T-cell (primary cell): Measurements from ENCODE around the gene TMEM86B. TPM values are rescaled to one million over a fixed set of nuclear protein-coding genes. Genes with fewer than 3 reads are reported as not detected.

Experiments used
- ATAC-seq, 4 experiments: fragments of 200-7000 bp in 3 of 4; fragments of 150-1000 bp in 1 of 4; cut with Tn5 transposase; replicated peaks in 1 of 4; 1 replicate in 3 of 4; 2 replicates in 1 of 4; pipeline ENCODE4 v1.10.0; 2021; ENCODE audit warnings: moderate library complexity in 3 of 4, mild to moderate bottlenecking in 2 of 4, moderate number of reproducible peaks in 1 of 4
- CTCF ChIA-PET, 2 donors: fragments of 300-600 bp; sonication (Branson Sonifier 250); formaldehyde crosslinking; loops; one replicate each; lab custom pipeline; 2022; ENCODE audit warnings: antibody characterized with exemption in 2 of 2; lab: Charles Lee
- POLR2A ChIA-PET, 2 donors: fragments of 300-600 bp; sonication (Branson Sonifier 250); formaldehyde crosslinking; loops; one replicate each; lab custom pipeline; 2022; ENCODE audit warnings: antibody characterized with exemption in 2 of 2; lab: Charles Lee
- DNase-seq, 35 experiments: peaks; one replicate each; pipeline versions ENCODE4 v3.0.0 to v3.0.0-alpha.2; 2013 to 2023
- H3K27ac ChIP-seq: one replicate; pipeline ENCODE4 v1.5.1; 2013; ENCODE audit warnings: low read length
- H3K27me3 ChIP-seq, 2 experiments: replicated peaks in 1 of 2; 1 replicate in 1 of 2; 2 replicates in 1 of 2; pipeline versions ENCODE4 v1.6.1 to v1.7.0; 2013; ENCODE audit warnings: low read length in 1 of 2, mixed read lengths in 1 of 2; ENCODE audit not compliant: control insufficient read depth in 2 of 2, insufficient read depth in 2 of 2; ENCODE audit errors: extremely low read depth in 1 of 2
- H3K36me3 ChIP-seq, 2 donors: 1 replicate in 1 of 2; 2 replicates in 1 of 2; pipeline versions ENCODE4 v1.6.1 to v1.7.0; 2013; ENCODE audit warnings: low read length in 1 of 2; ENCODE audit not compliant: control insufficient read depth in 2 of 2, insufficient read depth in 1 of 2; ENCODE audit errors: extremely low read depth in 1 of 2
- H3K4me1 ChIP-seq, 2 experiments: 1 replicate in 1 of 2; 2 replicates in 1 of 2; pipeline versions ENCODE4 v1.6.1 to v1.7.0; 2013; ENCODE audit warnings: low read length in 2 of 2, mixed read lengths in 1 of 2; ENCODE audit not compliant: insufficient read depth in 2 of 2, control insufficient read depth in 1 of 2; ENCODE audit errors: extremely low read depth in 1 of 2
- H3K4me3 ChIP-seq, 2 donors: 1 replicate in 1 of 2; 2 replicates in 1 of 2; pipeline versions ENCODE4 v1.5.1 to v1.7.0; 2013; ENCODE audit warnings: mild to moderate bottlenecking in 2 of 2, low read length in 1 of 2, moderate library complexity in 1 of 2; ENCODE audit not compliant: control insufficient read depth in 1 of 2; ENCODE audit errors: extremely low read depth in 1 of 2
- H3K9me3 ChIP-seq: 2 replicates; pipeline ENCODE4 v1.7.0; 2013
- H3K27ac Mint-ChIP-seq, 2 donors: one replicate each; pipeline ENCODE4 v1.8.0; 2020 to 2021; ENCODE audit warnings: mild to moderate bottlenecking in 2 of 2, mixed read lengths in 2 of 2
- H3K27me3 Mint-ChIP-seq, 2 donors: one replicate each; pipeline ENCODE4 v1.8.0; 2021 to 2022; ENCODE audit warnings: mixed read lengths in 2 of 2
- H3K36me3 Mint-ChIP-seq: one replicate; pipeline ENCODE4 v1.8.0; 2021; ENCODE audit warnings: mixed read lengths
- H3K4me1 Mint-ChIP-seq, 3 donors: one replicate each; pipeline ENCODE4 v1.8.0; 2020 to 2022; ENCODE audit warnings: mixed read lengths in 3 of 3, mild to moderate bottlenecking in 1 of 3
- H3K4me3 Mint-ChIP-seq, 3 donors: one replicate each; pipeline ENCODE4 v1.8.0; 2020 to 2022; ENCODE audit warnings: mild to moderate bottlenecking in 3 of 3, mixed read lengths in 3 of 3, moderate library complexity in 3 of 3
- H3K9me3 Mint-ChIP-seq, 3 donors: one replicate each; pipeline ENCODE4 v1.8.0; 2020 to 2022; ENCODE audit warnings: mixed read lengths in 3 of 3
- WGBS: methylation state at CpG from one replicate; pipeline ENCODE4 v1.1.5; 2013; ENCODE audit warnings: missing lambda C conversion rate; ENCODE audit not compliant: insufficient coverage; 5-methylcytosine and 5-hydroxymethylcytosine counted together
- total RNA-seq, 35 experiments: library from RNA in 6 of 35; stranded (reverse) in 6 of 35; fragments of 120-200 nt in 1 of 35; gene quantifications; one replicate each; pipeline versions ENCODE4 v1.2.1 to v1.2.4 and lab custom pipeline; 2013 to 2026

Gene TMEM86B
- total RNA-seq, 5 donors from 2014 or later (not counting 1 experiment from before 2014, with no cell fraction given): 10.6 to 22.4 (median 18.2) TPM

DNA sequence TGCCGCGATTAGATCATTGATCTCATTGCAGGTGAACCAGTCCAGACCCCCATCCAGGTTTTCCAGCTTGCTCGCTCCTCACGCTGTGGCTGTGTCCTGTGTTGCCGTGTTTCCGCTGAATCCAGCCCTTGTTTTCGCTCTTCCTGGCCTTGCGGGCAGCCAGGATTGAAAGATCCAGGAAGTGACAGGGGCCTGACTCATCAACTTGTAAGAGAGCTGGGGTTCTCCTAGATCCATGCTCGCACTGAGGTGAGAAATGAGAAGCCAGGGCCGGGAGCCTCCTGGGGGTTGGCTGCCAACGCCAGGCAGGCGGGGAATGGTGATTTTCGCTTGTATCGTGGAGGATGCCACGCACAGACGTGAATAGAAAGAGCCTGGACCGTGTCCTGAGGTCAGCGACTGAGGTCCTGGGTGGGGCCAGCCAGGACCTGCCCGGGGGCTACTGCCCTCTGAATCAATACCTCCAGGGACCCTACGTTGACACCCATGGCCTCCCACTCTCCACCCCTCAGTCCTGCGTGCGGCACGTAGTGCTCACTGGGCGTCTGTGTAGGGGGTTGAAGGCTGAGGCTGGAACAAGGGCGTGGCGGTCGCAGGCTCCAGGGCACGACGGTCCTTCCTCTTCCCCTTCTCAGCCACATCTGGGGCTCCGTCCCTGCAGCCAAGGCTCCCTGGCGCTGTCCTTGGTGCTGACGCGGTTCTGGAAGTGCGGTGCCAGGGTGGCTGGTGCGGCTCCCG lies 11.9 kb downstream of the TMEM86B start:
- H3K4me1 ChIP-seq: peaks cover 0 to 12% of the 10 kb centered on the region in 2 experiments
- no peak overlapping the region for H3K27ac Mint-ChIP-seq
- ATAC-seq (peak; percentile 40 to 59 (median 48)), DNase-seq (peak in 27 of 35 experiments; percentile 6 to 62 (median 19))
- ChIA-PET CTCF (no interaction called here), POLR2A (no interaction called here)
- H3K27ac ChIP-seq: no peak overlapping the region
- H3K9me3 Mint-ChIP-seq: peaks cover 3 to 26% (median 6%) of the 10 kb centered on the region in 3 donors
- peak overlapping the region in 1 of 3 donors; percentile 39 for H3K4me3 Mint-ChIP-seq
- H3K4me1 Mint-ChIP-seq: peaks cover 12 to 13% (median 13%) of the 10 kb centered on the region in 3 donors
- H3K36me3 ChIP-seq: no peaks in the 10 kb centered on the region
- peaks cover 17% of the 10 kb centered on the region for H3K36me3 Mint-ChIP-seq
- no peak overlapping the region for H3K4me3 ChIP-seq
- H3K27me3 ChIP-seq: peaks cover 0 to 43% of the 10 kb centered on the region in 2 experiments
- 12% methylated on average over 23 of the region's 36 CpGs for WGBS
- H3K9me3 ChIP-seq: no peaks in the 10 kb centered on the region
- H3K27me3 Mint-ChIP-seq: peaks cover 22 to 25% of the 10 kb centered on the region in 2 donors

DNA sequence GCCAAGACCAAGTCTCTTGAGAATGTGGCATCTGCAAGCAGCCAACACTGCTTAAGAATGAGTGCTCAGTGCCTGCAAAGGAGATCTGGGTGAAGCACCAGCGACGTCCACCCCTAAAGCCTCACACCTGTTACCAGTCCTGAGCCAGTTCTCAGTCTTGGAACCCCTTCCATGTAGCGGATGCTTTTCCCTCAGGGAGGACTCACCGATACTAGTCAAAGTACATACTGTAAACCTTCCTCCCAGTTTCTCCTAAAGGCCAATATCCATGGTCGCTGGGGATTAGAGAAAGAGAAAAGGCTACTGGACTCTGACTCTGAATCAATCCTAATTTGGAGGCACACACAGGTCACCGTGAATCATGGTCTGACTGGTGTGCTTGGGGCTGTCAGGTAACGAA lies 15.0 kb downstream of the TMEM86B start:
- Histone ChIP-seq H3K27ac (no peak overlapping the region), H3K27me3 (peaks cover 0 to 62% of the 10 kb centered on the region in 2 experiments), H3K4me1 (peaks cover 0 to 12% of the 10 kb centered on the region in 2 experiments), H3K4me3 (no peak overlapping the region), H3K9me3 (no peaks in the 10 kb centered on the region), H3K36me3 (no peaks in the 10 kb centered on the region)
- DNase-seq (no peak), ATAC-seq (no peak)
- ChIA-PET POLR2A (no interaction called here), CTCF (no interaction called here)
- peaks cover 33 to 40% of the 10 kb centered on the region in 2 donors for H3K27me3 Mint-ChIP-seq
- H3K36me3 Mint-ChIP-seq: peaks cover 4% of the 10 kb centered on the region
- H3K9me3 Mint-ChIP-seq: peaks cover 3 to 13% (median 4%) of the 10 kb centered on the region in 3 donors
- H3K27ac Mint-ChIP-seq: no peak overlapping the region
- H3K4me3 Mint-ChIP-seq: no peak overlapping the region
- WGBS: 84% methylated on average over 5 of the region's 7 CpGs
- H3K4me1 Mint-ChIP-seq: peaks cover 12 to 15% (median 13%) of the 10 kb centered on the region in 3 donors

GRCh38 chr19:55212447-55212846 lies 16.1 kb downstream of the TMEM86B start:
- peaks cover 0 to 12% of the 10 kb centered on the region in 2 experiments for H3K4me1 ChIP-seq
- Mint-ChIP-seq H3K36me3 (peaks cover 4% of the 10 kb centered on the region), H3K9me3 (peaks cover 3 to 13% (median 4%) of the 10 kb centered on the region in 3 donors), H3K27ac (no peak overlapping the region), H3K4me3 (no peak overlapping the region), H3K27me3 (peaks cover 33 to 40% of the 10 kb centered on the region in 2 donors), H3K4me1 (peaks cover 12 to 13% (median 13%) of the 10 kb centered on the region in 3 donors)
- POLR2A ChIA-PET: no interaction called here
- H3K36me3 ChIP-seq: no peaks in the 10 kb centered on the region
- WGBS: no CpG with 5 or more reads among the region's 3 CpGs
- H3K4me3 ChIP-seq: no peak overlapping the region
- CTCF ChIA-PET: no interaction called here
- no peaks in the 10 kb centered on the region for H3K9me3 ChIP-seq
- DNase-seq (peak in 17 of 35 experiments; percentile 6 to 49 (median 23)), ATAC-seq (no peak)
- H3K27me3 ChIP-seq: peaks cover 0 to 61% of the 10 kb centered on the region in 2 experiments
- H3K27ac ChIP-seq: no peak overlapping the region

GRCh38 chr19:55209693-55210472 lies 18.7 kb downstream of the TMEM86B start:
- no peak overlapping the region for H3K27ac ChIP-seq
- no peak overlapping the region for H3K4me3 Mint-ChIP-seq
- H3K27ac Mint-ChIP-seq: no peak overlapping the region
- 75% methylated on average over 10 of the region's 17 CpGs for WGBS
- CTCF ChIA-PET: no interaction called here
- H3K9me3 ChIP-seq: no peaks in the 10 kb centered on the region
- peaks cover 0 to 5% of the 10 kb centered on the region in 2 experiments for H3K4me1 ChIP-seq
- POLR2A ChIA-PET: no interaction called here
- no peak overlapping the region for H3K4me3 ChIP-seq
- peaks cover 0 to 68% of the 10 kb centered on the region in 2 experiments for H3K27me3 ChIP-seq
- peaks cover 4% of the 10 kb centered on the region for H3K36me3 Mint-ChIP-seq
- peaks cover 40 to 51% of the 10 kb centered on the region in 2 donors for H3K27me3 Mint-ChIP-seq
- no peaks in the 10 kb centered on the region for H3K36me3 ChIP-seq
- no peak for ATAC-seq
- H3K4me1 Mint-ChIP-seq: peaks cover 0 to 3% (median 0%) of the 10 kb centered on the region in 3 donors
- H3K9me3 Mint-ChIP-seq: peaks cover 0 to 9% (median 4%) of the 10 kb centered on the region in 3 donors
- DNase-seq: no peak

GRCh38 chr19:55208880-55209692 lies 19.5 kb downstream of the TMEM86B start, which contains the start of gene PTPRH:
Gene PTPRH (minus strand): TSS chr19:55209501. CDS start chr19:55209433, 68 bp downstream.
- no peak within 1 kb of the TSS for H3K27ac ChIP-seq
- Mint-ChIP-seq H3K4me3 (no peak within 1 kb of the TSS), H3K27ac (no peak within 1 kb of the TSS), H3K4me1 (peaks cover 0 to 3% (median 0%) of the 10 kb centered on the region in 3 donors), H3K9me3 (peaks cover 0 to 5% (median 4%) of the 10 kb centered on the region in 3 donors), H3K27me3 (peaks cover 40 to 55% of the 10 kb centered on the region in 2 donors), H3K36me3 (peaks cover 4% of the 10 kb centered on the region)
- no peaks in the 10 kb centered on the region for H3K36me3 ChIP-seq
- ATAC-seq (no peak), DNase-seq (no peak)
- peaks cover 0 to 66% of the 10 kb centered on the region in 2 experiments for H3K27me3 ChIP-seq
- ChIA-PET CTCF (no interaction called here), POLR2A (no interaction called here)
- no peaks in the 10 kb centered on the region for H3K9me3 ChIP-seq
- no peak within 1 kb of the TSS for H3K4me3 ChIP-seq
- peaks cover 0 to 5% of the 10 kb centered on the region in 2 experiments for H3K4me1 ChIP-seq
- 56% methylated on average over 4 of the region's 18 CpGs for WGBS
